ENCODE measurements around the gene GRAMD4. TPM values are rescaled to one million over a fixed set of nuclear protein-coding genes. Genes with fewer than 3 reads are reported as not detected.

The GRAMD4 gene
- total RNA-seq, 2 experiments from 2014 or later = 20.2 to 23.2 TPM

GRCh38 chr22:46596032-46596441, 24.1 kb upstream of the GRAMD4 start:
- Mint-ChIP-seq H3K9me3 (no peaks in the 10 kb centered on the region), H3K27me3 (no peaks in the 10 kb centered on the region)
- no peak for ATAC-seq (ENCODE audit: low read depth)

GRCh38 chr22:46596819-46597218, 23.4 kb upstream of the GRAMD4 start:
- POLR2A ChIA-PET = no interaction called here
- ATAC-seq (ENCODE audit: low read depth) (no peak), DNase-seq (no peak)
- Mint-ChIP-seq H3K4me3 (no peak overlapping the region), H3K36me3 (no peaks in the 10 kb centered on the region), H3K27me3 (no peaks in the 10 kb centered on the region), H3K9me3 (no peaks in the 10 kb centered on the region), H3K27ac (no peak overlapping the region), H3K4me1 (peaks cover 16% of the 10 kb centered on the region)

More at GRCh38 chr22:46596032-46596441, 24.1 kb upstream of the GRAMD4 start:
- no peak for DNase-seq
- Mint-ChIP-seq H3K27ac (no peak overlapping the region), H3K4me3 (no peak overlapping the region), H3K36me3 (no peaks in the 10 kb centered on the region), H3K4me1 (peaks cover 20% of the 10 kb centered on the region)
- POLR2A ChIA-PET = no interaction called here

GRCh38 chr22:46598224-46598623, 22.0 kb upstream of the GRAMD4 start:
- H3K36me3 Mint-ChIP-seq = no peaks in the 10 kb centered on the region
- POLR2A ChIA-PET = no interaction called here
- no peak for DNase-seq
- H3K4me3 Mint-ChIP-seq = no peak overlapping the region
- H3K9me3 Mint-ChIP-seq = no peaks in the 10 kb centered on the region
- no peak overlapping the region for H3K27ac Mint-ChIP-seq
- H3K4me1 Mint-ChIP-seq = peaks cover 3% of the 10 kb centered on the region
- no peak for ATAC-seq (ENCODE audit: low read depth)
- H3K27me3 Mint-ChIP-seq = no peaks in the 10 kb centered on the region

- H3K27me3 Mint-ChIP-seq = no peaks in the 10 kb centered on the region
- POLR2A ChIA-PET = no interaction called here
- no peak for ATAC-seq (ENCODE audit: low read depth)
- DNase-seq = no peak
- H3K4me1 Mint-ChIP-seq = peaks cover 3% of the 10 kb centered on the region
- H3K27ac Mint-ChIP-seq = no peak overlapping the region
- H3K36me3 Mint-ChIP-seq = no peaks in the 10 kb centered on the region
- H3K9me3 Mint-ChIP-seq = no peaks in the 10 kb centered on the region
- H3K4me3 Mint-ChIP-seq = no peak overlapping the region
Observed at GRCh38 chr22:46598737-46599424, 21.3 kb upstream of the GRAMD4 start.

GRCh38 chr22:46600273-46600796, 19.9 kb upstream of the GRAMD4 start:
- Mint-ChIP-seq H3K27ac (no peak overlapping the region), H3K4me3 (no peak overlapping the region), H3K36me3 (no peaks in the 10 kb centered on the region), H3K27me3 (peaks cover 2% of the 10 kb centered on the region), H3K4me1 (peaks cover 12% of the 10 kb centered on the region), H3K9me3 (no peaks in the 10 kb centered on the region)
- ATAC-seq (ENCODE audit: low read depth) (no peak), DNase-seq (no peak)
- POLR2A ChIA-PET = no interaction called here

- Mint-ChIP-seq H3K9me3 (no peaks in the 10 kb centered on the region), H3K4me1 (peaks cover 13% of the 10 kb centered on the region), H3K4me3 (no peak overlapping the region), H3K36me3 (no peaks in the 10 kb centered on the region), H3K27ac (no peak overlapping the region), H3K27me3 (peaks cover 2% of the 10 kb centered on the region)
- DNase-seq (no peak), ATAC-seq (ENCODE audit: low read depth) (no peak)
- POLR2A ChIA-PET = no interaction called here
Observed at GRCh38 chr22:46602025-46602424, 18.2 kb upstream of the GRAMD4 start.

- H3K9me3 Mint-ChIP-seq = no peaks in the 10 kb centered on the region
- ATAC-seq (ENCODE audit: low read depth) = peak; percentile 89
- H3K27ac Mint-ChIP-seq = peak overlapping the region; percentile 76
- H3K4me1 Mint-ChIP-seq = peaks cover 13% of the 10 kb centered on the region
- H3K36me3 Mint-ChIP-seq = peaks cover 2% of the 10 kb centered on the region
- POLR2A ChIA-PET = no interaction called here
- H3K27me3 Mint-ChIP-seq = peaks cover 2% of the 10 kb centered on the region
- DNase-seq = no peak
- peak overlapping the region; percentile 82 for H3K4me3 Mint-ChIP-seq
Observed at GRCh38 chr22:46604306-46604690, 15.9 kb upstream of the GRAMD4 start.

GRCh38 chr22:46605117-46605516, 15.1 kb upstream of the GRAMD4 start:
- Mint-ChIP-seq H3K4me1 (peaks cover 13% of the 10 kb centered on the region), H3K9me3 (no peaks in the 10 kb centered on the region), H3K4me3 (no peak overlapping the region), H3K27ac (no peak overlapping the region), H3K36me3 (peaks cover 2% of the 10 kb centered on the region), H3K27me3 (peaks cover 2% of the 10 kb centered on the region)
- POLR2A ChIA-PET = no interaction called here
- DNase-seq = no peak
- ATAC-seq (ENCODE audit: low read depth) = no peak

GRCh38 chr22:46606886-46607285, 13.3 kb upstream of the GRAMD4 start:
- Mint-ChIP-seq H3K9me3 (no peaks in the 10 kb centered on the region), H3K27me3 (peaks cover 2% of the 10 kb centered on the region), H3K36me3 (peaks cover 2% of the 10 kb centered on the region), H3K4me3 (no peak overlapping the region), H3K27ac (no peak overlapping the region), H3K4me1 (peaks cover 14% of the 10 kb centered on the region)
- POLR2A ChIA-PET = no interaction called here
- ATAC-seq (ENCODE audit: low read depth) = no peak
- no peak for DNase-seq

GRCh38 chr22:46607483-46608114, 12.6 kb upstream of the GRAMD4 start:
- POLR2A ChIA-PET = no interaction called here
- ATAC-seq (ENCODE audit: low read depth) = no peak
- H3K4me1 Mint-ChIP-seq = peaks cover 18% of the 10 kb centered on the region
- H3K36me3 Mint-ChIP-seq = peaks cover 2% of the 10 kb centered on the region
- peak overlapping the region; percentile 57 for H3K27ac Mint-ChIP-seq
- H3K27me3 Mint-ChIP-seq = peaks cover 2% of the 10 kb centered on the region
- no peak overlapping the region for H3K4me3 Mint-ChIP-seq
- no peak for DNase-seq
- H3K9me3 Mint-ChIP-seq = no peaks in the 10 kb centered on the region

GRCh38 chr22:46609175-46609690, 11.0 kb upstream of the GRAMD4 start:
- Mint-ChIP-seq H3K9me3 (no peaks in the 10 kb centered on the region), H3K27me3 (no peaks in the 10 kb centered on the region), H3K27ac (no peak overlapping the region), H3K4me3 (no peak overlapping the region), H3K4me1 (peaks cover 27% of the 10 kb centered on the region), H3K36me3 (peaks cover 2% of the 10 kb centered on the region)
- POLR2A ChIA-PET = no interaction called here
- ATAC-seq (ENCODE audit: low read depth) (no peak), DNase-seq (no peak)

- no peaks in the 10 kb centered on the region for H3K9me3 Mint-ChIP-seq
- no peak for ATAC-seq (ENCODE audit: low read depth)
- no peaks in the 10 kb centered on the region for H3K27me3 Mint-ChIP-seq
- H3K27ac Mint-ChIP-seq = no peak overlapping the region
- POLR2A ChIA-PET = no interaction called here
- H3K36me3 Mint-ChIP-seq = peaks cover 2% of the 10 kb centered on the region
- H3K4me1 Mint-ChIP-seq = peaks cover 29% of the 10 kb centered on the region
- DNase-seq = no peak
- H3K4me3 Mint-ChIP-seq = no peak overlapping the region
Observed at GRCh38 chr22:46609724-46610201, 10.4 kb upstream of the GRAMD4 start.

GRCh38 chr22:46610356-46610755, 9.8 kb upstream of the GRAMD4 start:
- no peaks in the 10 kb centered on the region for H3K9me3 Mint-ChIP-seq
- POLR2A ChIA-PET = no interaction called here
- ATAC-seq (ENCODE audit: low read depth) (no peak), DNase-seq (no peak)
- H3K27me3 Mint-ChIP-seq = no peaks in the 10 kb centered on the region
- H3K4me3 Mint-ChIP-seq = no peak overlapping the region
- peaks cover 26% of the 10 kb centered on the region for H3K4me1 Mint-ChIP-seq
- H3K27ac Mint-ChIP-seq = no peak overlapping the region
- H3K36me3 Mint-ChIP-seq = peaks cover 2% of the 10 kb centered on the region

GRCh38 chr22:46611189-46611588, 9.0 kb upstream of the GRAMD4 start:
- DNase-seq = no peak
- H3K27ac Mint-ChIP-seq = no peak overlapping the region
- no peaks in the 10 kb centered on the region for H3K27me3 Mint-ChIP-seq
- H3K9me3 Mint-ChIP-seq = no peaks in the 10 kb centered on the region
- POLR2A ChIA-PET = no interaction called here
- H3K4me3 Mint-ChIP-seq = no peak overlapping the region
- H3K36me3 Mint-ChIP-seq = peaks cover 2% of the 10 kb centered on the region
- ATAC-seq (ENCODE audit: low read depth) = no peak
- peaks cover 25% of the 10 kb centered on the region for H3K4me1 Mint-ChIP-seq

Data from activated naive CD8-positive, alpha-beta T cell treated with anti-CD3 and anti-CD28 coated beads, Interleukin-2, amount 10 ng/mL, durations not matched to agents 7 days and 5 days (primary cell).